HEK293 (cell line): ENCODE data around the gene NLGN4X.

Experiments used
- CTCF ChIA-PET: fragments of 350-600 bp; formaldehyde crosslinking; extraction: SDS; loops from one replicate; lab custom pipeline; 2021; ENCODE audit warnings: antibody characterized with exemption; lab: Yijun Ruan, JAX
- POLR2A ChIA-PET: fragments of 300-600 bp; formaldehyde crosslinking; extraction: SDS; loops from one replicate; lab custom pipeline; 2020; ENCODE audit warnings: antibody characterized with exemption, inconsistent platforms; lab: Yijun Ruan, JAX
- H3K27ac ChIP-seq: fragments of 200-500 bp; sonication (Bioruptor generic); 2 replicates; pipeline ENCODE4 v1.5.1; 2014; ENCODE audit warnings: low read depth, low read length, control low read depth, inconsistent platforms; ENCODE audit errors: extremely low read depth
- H3K36me3 ChIP-seq, 2 experiments: fragments of 200-500 bp in 1 of 2; sonication (Bioruptor generic) in 1 of 2; 1 replicate in 1 of 2; 2 replicates in 1 of 2; pipeline ENCODE4 v1.5.1; 2014 to 2017; ENCODE audit warnings: inconsistent platforms in 2 of 2, low read length in 2 of 2; ENCODE audit not compliant: control insufficient read depth in 2 of 2, insufficient read depth in 1 of 2
- H3K4me1 ChIP-seq: fragments of 200-500 bp; sonication (Bioruptor generic); 2 replicates; pipeline ENCODE4 v1.5.1; 2014; ENCODE audit warnings: mild to moderate bottlenecking, low read length, inconsistent platforms; ENCODE audit not compliant: control insufficient read depth, insufficient read depth
- H3K4me3 ChIP-seq: 2 replicates; pipeline ENCODE4 v1.5.1; 2011; ENCODE audit warnings: low read depth, mild to moderate bottlenecking, control low read depth, low read length, moderate library complexity
- H3K9me3 ChIP-seq: fragments of 200-500 bp; sonication (Bioruptor generic); 2 replicates; pipeline ENCODE4 v1.5.1; 2014; ENCODE audit warnings: low read depth, low read length, inconsistent platforms; ENCODE audit not compliant: control insufficient read depth, insufficient read depth
- FEZF1 ChIP-seq: fragments of 450-650 bp; formaldehyde crosslinking; IDR thresholded peaks from 2 replicates; pipeline ENCODE4 v1.5.1; 2016; ENCODE audit warnings: missing biosample characterization, missing genetic modification characterization
- HIC1 ChIP-seq: fragments of 450-650 bp; formaldehyde crosslinking; IDR thresholded peaks from 2 replicates; pipeline ENCODE4 v1.5.1; 2016; ENCODE audit warnings: missing biosample characterization, missing genetic modification characterization
- HOXD13 ChIP-seq: sonication (generic); formaldehyde crosslinking; IDR thresholded peaks from 2 replicates; pipeline ENCODE4 v1.8.0; 2022; ENCODE audit warnings: missing genetic modification reagents, borderline replicate concordance
- KLF7 ChIP-seq: fragments of 450-650 bp; formaldehyde crosslinking; IDR thresholded peaks from 2 replicates; pipeline ENCODE4 v1.5.1; 2016; ENCODE audit warnings: missing biosample characterization, missing genetic modification characterization, borderline replicate concordance
- SCRT2 ChIP-seq: fragments of 450-650 bp; formaldehyde crosslinking; IDR thresholded peaks from 2 replicates; pipeline ENCODE4 v1.5.1; 2016; ENCODE audit warnings: missing biosample characterization, missing genetic modification characterization
- TCF7L2 ChIP-seq: IDR thresholded peaks from 2 replicates; pipeline ENCODE4 v1.6.1; 2011; ENCODE audit warnings: low read depth, mild to moderate bottlenecking, inconsistent platforms, low read length, moderate library complexity, borderline replicate concordance
- WT1 ChIP-seq: fragments of 450-650 bp; formaldehyde crosslinking; IDR thresholded peaks from 2 replicates; pipeline ENCODE4 v1.5.1; 2016; ENCODE audit warnings: missing biosample characterization, missing genetic modification characterization
- ZEB2 ChIP-seq: fragments of 450-650 bp; formaldehyde crosslinking; IDR thresholded peaks from 2 replicates; pipeline ENCODE4 v1.5.1; 2016; ENCODE audit warnings: missing biosample characterization, missing genetic modification characterization
- ZFP3 ChIP-seq: fragments of 450-650 bp; formaldehyde crosslinking; IDR thresholded peaks from 2 replicates; pipeline ENCODE4 v1.5.1; 2016; ENCODE audit warnings: low read depth, missing biosample characterization, missing genetic modification characterization
- ZNF114 ChIP-seq: fragments of 450-650 bp; formaldehyde crosslinking; IDR thresholded peaks from 2 replicates; pipeline ENCODE4 v1.5.0; 2017; ENCODE audit warnings: missing biosample characterization, missing genetic modification characterization
- ZNF133 ChIP-seq: fragments of 450-650 bp; formaldehyde crosslinking; IDR thresholded peaks from 2 replicates; pipeline ENCODE4 v1.5.1; 2016; ENCODE audit warnings: missing biosample characterization, missing genetic modification characterization
- ZNF138 ChIP-seq: fragments of 450-650 bp; formaldehyde crosslinking; IDR thresholded peaks from 2 replicates; pipeline ENCODE4 v1.5.1; 2016; ENCODE audit warnings: missing biosample characterization, missing genetic modification characterization, borderline replicate concordance
- ZNF184 ChIP-seq: fragments of 450-650 bp; IDR thresholded peaks from 2 replicates; pipeline ENCODE4 v1.5.1; 2018; ENCODE audit warnings: missing biosample characterization, mild to moderate bottlenecking, missing genetic modification characterization
- ZNF324 ChIP-seq: fragments of 450-650 bp; formaldehyde crosslinking; IDR thresholded peaks from 2 replicates; pipeline ENCODE4 v1.5.1; 2016; ENCODE audit warnings: missing biosample characterization, missing genetic modification characterization
- ZNF335 ChIP-seq: fragments of 450-650 bp; formaldehyde crosslinking; conservative IDR thresholded peaks from 2 replicates; pipeline ENCODE4 v1.5.1; 2016; ENCODE audit warnings: missing biosample characterization, missing genetic modification characterization
- ZNF350 ChIP-seq: fragments of 450-650 bp; formaldehyde crosslinking; IDR thresholded peaks from 2 replicates; pipeline ENCODE4 v1.5.0; 2017; ENCODE audit warnings: missing biosample characterization, mild to moderate bottlenecking, missing genetic modification characterization
- ZNF433 ChIP-seq: fragments of 450-650 bp; formaldehyde crosslinking; IDR thresholded peaks from 2 replicates; pipeline ENCODE4 v1.5.1; 2016; ENCODE audit warnings: missing biosample characterization, missing genetic modification characterization, low read depth
- ZNF488 ChIP-seq: fragments of 450-650 bp; formaldehyde crosslinking; IDR thresholded peaks from 2 replicates; pipeline ENCODE4 v1.5.1; 2016; ENCODE audit warnings: missing biosample characterization, missing genetic modification characterization
- ZNF560 ChIP-seq: fragments of 450-650 bp; formaldehyde crosslinking; IDR thresholded peaks from 2 replicates; pipeline ENCODE4 v1.5.1; 2017; ENCODE audit warnings: missing biosample characterization, missing genetic modification characterization, borderline replicate concordance
- ZNF571 ChIP-seq: fragments of 450-650 bp; formaldehyde crosslinking; IDR thresholded peaks from 2 replicates; pipeline ENCODE4 v1.5.0; 2017; ENCODE audit warnings: missing biosample characterization, missing genetic modification characterization
- ZNF626 ChIP-seq: fragments of 450-650 bp; sonication (Bioruptor Pico); formaldehyde crosslinking; IDR thresholded peaks from 2 replicates; pipeline ENCODE4 v1.5.1; 2018; ENCODE audit warnings: missing biosample characterization, missing genetic modification characterization, inconsistent platforms
- ZNF645 ChIP-seq: fragments of 450-650 bp; formaldehyde crosslinking; IDR thresholded peaks from 2 replicates; pipeline ENCODE4; 2016; ENCODE audit warnings: missing biosample characterization, missing genetic modification characterization
- ZNF677 ChIP-seq: fragments of 450-650 bp; IDR thresholded peaks from 2 replicates; pipeline ENCODE4 v1.5.0; 2018; ENCODE audit warnings: missing biosample characterization, mild to moderate bottlenecking, missing genetic modification characterization, moderate library complexity
- ZNF76 ChIP-seq: fragments of 450-650 bp; formaldehyde crosslinking; IDR thresholded peaks from 2 replicates; pipeline ENCODE4; 2016; ENCODE audit warnings: low read depth, missing biosample characterization, missing genetic modification characterization, borderline replicate concordance
- ZNF785 ChIP-seq: fragments of 450-650 bp; formaldehyde crosslinking; IDR thresholded peaks from 2 replicates; pipeline ENCODE4 v1.5.1; 2016; ENCODE audit warnings: missing biosample characterization, missing genetic modification characterization
- ZNF830 ChIP-seq: fragments of 450-650 bp; IDR thresholded peaks from 2 replicates; pipeline ENCODE4 v1.5.0; 2018; ENCODE audit warnings: missing biosample characterization, missing genetic modification characterization, low read depth, mild to moderate bottlenecking, moderate library complexity
- ZSCAN16 ChIP-seq: fragments of 450-650 bp; formaldehyde crosslinking; IDR thresholded peaks from 2 replicates; pipeline ENCODE4 v1.5.1; 2016; ENCODE audit warnings: missing biosample characterization, missing genetic modification characterization
- TF ChIP-seq, protein P1 (sequence below): fragments of 450-650 bp; formaldehyde crosslinking; conservative IDR thresholded peaks from 2 replicates; pipeline ENCODE4 v1.5.1; 2016; ENCODE audit warnings: low read depth, missing biosample characterization, missing genetic modification characterization
- TF ChIP-seq, protein P2 (sequence below): fragments of 450-650 bp; formaldehyde crosslinking; IDR thresholded peaks from 2 replicates; pipeline ENCODE4 v1.5.1; 2016; ENCODE audit warnings: missing biosample characterization, missing genetic modification characterization

The NLGN4X gene

GRCh38 chrX:6005856-6006255 lies 222.8 kb downstream of the NLGN4X start:
- no peak overlapping the region for H3K27ac ChIP-seq
- TF ChIP-seq ZSCAN16 (tag by site-specific recombination) (no peak), ZNF677 (tag by site-specific recombination) (no peak), ZEB2 (tag by site-specific recombination) (no peak), ZNF785 (tag by site-specific recombination) (no peak), KLF7 (tag by site-specific recombination) (no peak), ZNF571 (tag by site-specific recombination) (no peak), TCF7L2 (no peak), HIC1 (tag by site-specific recombination) (no peak), ZNF138 (tag by site-specific recombination) (no peak), ZFP3 (tag by site-specific recombination) (no peak), ZNF830 (tag by site-specific recombination) (no peak), WT1 (tag by site-specific recombination) (no peak), ZNF560 (tag by site-specific recombination) (no peak), ZNF626 (tag by site-specific recombination) (no peak)
- H3K36me3 ChIP-seq: no peaks in the 10 kb centered on the region
- no peaks in the 10 kb centered on the region for H3K4me1 ChIP-seq
- CTCF ChIA-PET: no interaction called here
- no peaks in the 10 kb centered on the region for H3K9me3 ChIP-seq
- H3K4me3 ChIP-seq: no peak overlapping the region
- POLR2A ChIA-PET: no interaction called here

DNA sequence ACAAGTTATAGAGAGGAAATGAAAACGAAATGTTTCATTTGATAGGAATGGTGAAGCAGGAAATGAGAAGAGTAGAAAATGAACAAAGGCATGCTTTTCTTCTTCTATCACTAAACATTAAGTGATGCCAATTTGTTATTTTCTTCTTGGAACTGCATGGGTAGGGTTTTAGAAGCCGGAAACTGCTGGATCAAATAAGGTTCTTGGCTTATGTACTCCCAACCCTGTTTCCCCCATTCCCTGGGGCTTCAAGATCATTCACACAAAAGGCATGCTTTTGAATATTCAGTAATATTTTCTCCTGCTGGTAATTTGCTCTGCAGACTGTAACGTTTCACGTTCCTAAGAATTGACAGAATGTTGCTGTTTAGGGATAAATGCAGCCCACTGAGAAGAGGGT lies 224.1 kb downstream of the NLGN4X start:
- CTCF ChIA-PET: no interaction called here
- Histone ChIP-seq H3K4me1 (no peaks in the 10 kb centered on the region), H3K4me3 (no peak overlapping the region), H3K36me3 (no peaks in the 10 kb centered on the region), H3K9me3 (no peaks in the 10 kb centered on the region), H3K27ac (no peak overlapping the region)
- POLR2A ChIA-PET: no interaction called here
- TF ChIP-seq ZNF133 (no peak), FEZF1 (tag by site-specific recombination) (no peak), ZNF335 (tag by site-specific recombination) (no peak), ZNF488 (no peak), ZNF114 (tag by site-specific recombination) (no peak), ZNF626 (tag by site-specific recombination) (no peak), ZNF76 (tag by site-specific recombination) (no peak), ZNF645 (tag by site-specific recombination) (no peak), ZNF433 (tag by site-specific recombination) (no peak), SCRT2 (no peak), ZNF184 (tag by site-specific recombination) (no peak), ZNF324 (tag by site-specific recombination) (no peak), HOXD13 (CRISPR knock-in tag) (no peak), ZNF350 (no peak)
- TF ChIP-seq, protein P1, sequence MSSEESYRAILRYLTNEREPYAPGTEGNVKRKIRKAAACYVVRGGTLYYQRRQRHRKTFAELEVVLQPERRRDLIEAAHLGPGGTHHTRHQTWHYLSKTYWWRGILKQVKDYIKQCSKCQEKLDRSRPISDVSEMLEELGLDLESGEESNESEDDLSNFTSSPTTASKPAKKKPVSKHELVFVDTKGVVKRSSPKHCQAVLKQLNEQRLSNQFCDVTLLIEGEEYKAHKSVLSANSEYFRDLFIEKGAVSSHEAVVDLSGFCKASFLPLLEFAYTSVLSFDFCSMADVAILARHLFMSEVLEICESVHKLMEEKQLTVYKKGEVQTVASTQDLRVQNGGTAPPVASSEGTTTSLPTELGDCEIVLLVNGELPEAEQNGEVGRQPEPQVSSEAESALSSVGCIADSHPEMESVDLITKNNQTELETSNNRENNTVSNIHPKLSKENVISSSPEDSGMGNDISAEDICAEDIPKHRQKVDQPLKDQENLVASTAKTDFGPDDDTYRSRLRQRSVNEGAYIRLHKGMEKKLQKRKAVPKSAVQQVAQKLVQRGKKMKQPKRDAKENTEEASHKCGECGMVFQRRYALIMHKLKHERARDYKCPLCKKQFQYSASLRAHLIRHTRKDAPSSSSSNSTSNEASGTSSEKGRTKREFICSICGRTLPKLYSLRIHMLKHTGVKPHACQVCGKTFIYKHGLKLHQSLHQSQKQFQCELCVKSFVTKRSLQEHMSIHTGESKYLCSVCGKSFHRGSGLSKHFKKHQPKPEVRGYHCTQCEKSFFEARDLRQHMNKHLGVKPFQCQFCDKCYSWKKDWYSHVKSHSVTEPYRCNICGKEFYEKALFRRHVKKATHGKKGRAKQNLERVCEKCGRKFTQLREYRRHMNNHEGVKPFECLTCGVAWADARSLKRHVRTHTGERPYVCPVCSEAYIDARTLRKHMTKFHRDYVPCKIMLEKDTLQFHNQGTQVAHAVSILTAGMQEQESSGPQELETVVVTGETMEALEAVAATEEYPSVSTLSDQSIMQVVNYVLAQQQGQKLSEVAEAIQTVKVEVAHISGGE (tag by site-specific recombination): no peak
- TF ChIP-seq, protein P2, sequence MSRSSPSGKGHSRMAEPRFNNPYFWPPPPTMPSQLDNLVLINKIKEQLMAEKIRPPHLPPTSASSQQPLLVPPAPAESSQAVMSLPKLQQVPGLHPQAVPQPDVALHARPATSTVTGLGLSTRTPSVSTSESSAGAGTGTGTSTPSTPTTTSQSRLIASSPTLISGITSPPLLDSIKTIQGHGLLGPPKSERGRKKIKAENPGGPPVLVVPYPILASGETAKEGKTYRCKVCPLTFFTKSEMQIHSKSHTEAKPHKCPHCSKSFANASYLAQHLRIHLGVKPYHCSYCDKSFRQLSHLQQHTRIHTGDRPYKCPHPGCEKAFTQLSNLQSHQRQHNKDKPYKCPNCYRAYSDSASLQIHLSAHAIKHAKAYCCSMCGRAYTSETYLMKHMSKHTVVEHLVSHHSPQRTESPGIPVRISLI (tag by site-specific recombination): no peak
